Measurements from ENCODE around the gene UMODL1.
"Not testable (repeated sequence)": the region's sequence is repeated elsewhere in the genome, so short reads cannot be mapped to it uniquely, and the experiment has no call there.

The UMODL1 gene

DNA sequence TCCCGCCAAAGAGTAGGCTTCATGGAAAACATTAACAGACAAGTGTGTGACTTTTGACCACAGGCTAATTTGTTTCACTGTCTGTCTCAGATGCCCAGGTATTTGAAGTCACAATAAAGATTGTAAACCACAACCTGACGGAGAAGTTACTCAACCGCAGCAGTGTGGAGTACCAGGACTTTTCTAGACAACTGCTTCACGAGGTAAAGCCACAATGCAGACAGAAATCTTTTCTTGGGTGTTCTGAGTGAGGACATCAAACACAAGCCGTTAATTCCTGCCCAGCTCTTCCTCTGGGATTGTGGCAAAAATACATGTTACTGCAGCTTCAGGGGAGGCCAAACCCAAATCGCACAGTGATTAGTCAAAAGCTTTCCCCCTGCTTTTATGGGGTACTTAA, 31.0 kb downstream of the UMODL1 start:
- no peak for DNase-seq

DNA sequence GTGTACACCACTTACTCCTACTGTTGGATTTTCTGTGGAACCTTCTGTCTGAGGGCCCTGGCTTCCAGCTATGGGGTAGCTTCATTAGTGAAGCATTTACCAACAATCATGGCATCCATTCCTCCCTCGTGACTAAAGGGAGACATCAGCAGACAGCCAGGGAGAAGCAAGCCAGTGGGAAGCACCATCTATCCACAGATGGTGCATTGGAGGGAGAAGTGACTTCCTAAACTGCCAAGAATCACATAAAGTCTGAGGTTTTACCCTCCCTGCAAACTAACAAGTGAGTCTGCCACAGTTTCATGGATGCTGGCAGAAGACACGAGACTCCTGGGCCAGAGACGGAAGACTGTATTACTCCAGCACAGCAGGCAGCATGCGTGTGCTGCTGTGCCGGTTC, 31.4 kb downstream of the UMODL1 start:
- DNase-seq = no peak

DNA sequence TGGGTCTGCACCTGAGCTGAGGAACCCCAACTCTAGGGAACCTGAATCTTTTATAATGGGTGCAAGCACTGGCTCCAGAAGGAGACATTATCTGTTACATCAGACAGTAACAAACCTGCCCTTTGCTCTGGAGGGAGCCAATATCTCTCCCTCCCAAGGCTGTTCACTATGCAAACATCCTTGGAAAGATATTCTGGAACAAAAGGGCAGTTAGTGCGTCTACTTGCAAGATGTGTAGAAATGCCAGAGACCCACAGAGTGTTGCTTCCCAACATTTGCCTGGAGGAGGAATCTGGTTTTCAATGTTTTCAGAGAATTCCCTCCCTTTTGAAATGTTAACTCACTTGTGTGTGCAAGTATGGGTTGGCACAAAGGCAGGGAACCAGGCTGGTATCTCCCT, 31.9 kb downstream of the UMODL1 start:
- DNase-seq = no peak

DNA sequence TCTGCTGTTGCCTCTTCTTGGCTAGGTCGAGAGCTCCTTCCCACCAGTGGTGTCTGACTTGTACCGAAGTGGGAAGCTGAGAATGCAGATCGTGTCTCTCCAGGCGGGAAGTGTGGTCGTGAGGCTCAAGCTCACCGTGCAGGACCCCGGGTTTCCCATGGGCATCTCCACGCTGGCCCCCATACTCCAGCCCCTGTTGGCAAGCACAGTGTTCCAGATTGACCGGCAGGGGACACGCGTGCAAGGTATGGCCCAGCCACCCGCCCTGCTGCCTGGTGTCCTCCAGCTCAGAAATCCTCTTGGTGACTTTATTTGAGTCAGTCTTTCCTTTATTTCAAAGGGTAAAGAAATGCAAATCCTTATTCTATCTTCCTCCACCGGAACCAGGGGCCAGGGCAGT, 32.7 kb downstream of the UMODL1 start:
- DNase-seq = no peak

DNA sequence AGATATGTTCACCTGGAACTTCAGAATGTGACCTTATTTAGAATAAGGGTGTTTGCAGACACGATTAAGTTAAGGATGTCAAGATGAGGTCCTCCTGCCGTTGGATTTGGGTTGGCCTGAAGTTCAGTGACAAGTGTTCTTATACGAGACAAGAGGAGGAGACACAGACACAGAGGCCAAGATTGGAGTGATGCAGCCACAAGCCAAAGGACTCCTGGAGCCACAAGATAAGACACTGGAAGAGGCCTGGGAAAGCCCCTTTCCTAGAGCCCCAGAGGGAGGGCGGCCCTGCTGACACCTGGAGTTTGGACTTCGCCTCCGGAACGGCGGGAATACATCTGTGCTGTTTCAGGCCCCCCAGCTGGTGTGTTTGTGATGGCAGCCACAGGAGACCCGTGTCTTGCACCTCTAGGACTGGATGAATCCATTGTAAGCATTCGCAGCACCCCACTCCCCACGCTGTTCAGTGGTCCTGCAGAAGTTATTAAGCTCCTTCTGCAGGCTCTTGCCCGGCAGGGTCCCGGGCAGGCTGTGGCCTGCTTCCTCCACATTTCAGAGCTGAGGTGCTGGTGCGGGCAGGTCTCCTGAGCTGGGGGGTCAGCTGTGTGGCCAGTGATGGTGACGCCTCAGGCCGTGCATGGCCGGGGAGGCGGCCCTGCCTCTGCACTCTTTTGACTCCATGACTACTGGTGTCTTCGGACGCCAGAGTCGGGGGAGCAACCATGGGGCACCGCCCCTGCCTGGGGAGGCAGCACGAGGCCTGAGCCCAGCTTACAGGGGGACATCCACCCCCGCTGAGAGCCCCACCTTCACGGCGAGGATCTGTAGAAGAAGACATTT, 34.6 kb downstream of the UMODL1 start:
- no peak for DNase-seq

- DNase-seq = no peak
Observed at GRCh38 chr21:42106425-42106824, 35.3 kb downstream of the UMODL1 start.

GRCh38 chr21:42107177-42107880, 36.2 kb downstream of the UMODL1 start:
- DNase-seq = no peak

DNA sequence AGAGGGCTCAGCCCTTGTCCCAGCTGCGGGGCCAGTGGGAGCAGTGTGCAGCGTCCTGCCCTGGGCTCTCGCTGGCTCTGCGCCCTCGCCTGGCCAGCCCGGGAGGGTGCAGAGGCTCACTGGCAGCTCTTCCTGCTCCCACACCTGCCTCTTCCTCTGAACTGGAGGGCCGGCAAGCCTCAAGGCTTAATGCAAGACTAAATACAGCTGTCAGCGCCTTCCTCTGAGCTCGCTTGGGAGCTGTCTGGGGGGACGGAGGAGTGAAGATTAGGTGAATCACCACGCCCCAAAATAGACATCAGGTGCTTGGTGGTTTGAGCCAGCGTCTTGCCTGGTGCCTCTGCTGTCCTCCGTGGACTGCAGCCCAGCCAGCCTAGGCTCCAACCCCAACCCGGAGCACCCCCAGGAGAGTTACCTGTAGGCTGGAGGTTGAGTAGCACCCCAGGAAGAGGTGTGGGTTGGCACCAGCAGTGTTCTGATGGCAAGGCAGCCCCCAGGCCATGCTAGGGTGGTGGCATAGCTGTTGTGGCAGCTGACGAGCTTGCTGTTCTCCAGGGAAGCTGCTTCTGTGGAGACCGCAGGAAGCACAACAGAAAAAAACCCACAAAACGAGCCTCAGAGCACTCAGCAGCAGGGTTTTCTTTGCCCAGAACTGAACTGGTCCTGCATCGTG, 36.9 kb downstream of the UMODL1 start:
- DNase-seq = peak; percentile 61

DNA sequence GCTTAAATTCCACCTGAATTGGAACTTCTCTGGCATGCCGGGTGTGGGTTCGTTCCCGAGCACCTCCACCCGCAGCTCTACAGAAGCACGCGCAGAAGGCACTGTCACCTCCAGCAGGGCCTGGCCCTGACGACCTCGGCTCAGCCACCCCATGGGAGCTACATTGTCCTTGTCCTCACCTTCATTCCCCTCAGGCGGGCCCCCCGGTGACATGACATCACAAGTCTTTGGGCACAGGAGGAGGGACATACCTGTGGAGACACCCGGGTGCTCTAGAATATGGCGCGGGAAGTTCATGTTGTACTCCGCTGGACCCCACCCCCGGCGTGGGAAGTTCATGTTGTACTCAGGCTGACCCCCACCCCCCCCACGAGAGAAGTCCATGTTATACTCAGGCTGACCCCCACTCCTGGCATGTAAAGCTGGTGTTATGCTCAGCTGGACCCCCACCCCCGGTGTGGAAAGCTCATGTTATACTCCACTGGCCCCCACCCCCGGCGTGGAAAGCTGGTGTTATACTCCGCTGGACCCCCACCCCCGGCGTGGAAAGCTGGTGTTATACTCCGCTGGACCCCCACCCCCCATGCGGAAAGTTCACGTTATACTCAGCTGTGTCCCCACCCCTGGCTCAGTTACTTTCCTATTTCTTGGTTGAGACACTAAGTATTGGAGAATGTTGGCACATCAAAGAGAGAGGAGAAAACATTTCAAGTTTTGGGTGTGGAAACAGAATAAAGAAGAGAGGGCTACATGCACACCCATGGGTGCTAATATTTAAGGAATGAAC, 37.6 kb downstream of the UMODL1 start:
- no peak for DNase-seq

DNA sequence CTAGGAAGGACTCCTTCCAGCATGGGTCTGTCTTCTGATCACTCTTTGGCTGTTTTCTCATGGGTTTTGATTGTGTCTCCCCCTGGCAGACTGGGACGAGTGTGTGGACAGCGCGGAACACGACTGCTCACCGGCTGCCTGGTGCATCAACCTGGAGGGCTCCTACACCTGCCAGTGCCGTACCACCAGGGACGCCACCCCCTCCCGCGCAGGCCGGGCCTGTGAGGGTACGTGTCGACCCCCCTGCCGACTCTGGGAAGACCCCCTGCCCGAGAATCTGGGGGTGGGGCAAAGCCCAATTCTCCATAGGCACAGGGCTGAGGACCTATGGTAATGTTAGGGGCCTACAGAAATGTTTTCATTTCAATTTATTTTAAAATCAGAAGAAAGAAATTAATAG, 38.4 kb downstream of the UMODL1 start:
- no peak for DNase-seq

- no peak for DNase-seq
Observed at GRCh38 chr21:42109873-42110525, 38.9 kb downstream of the UMODL1 start.

GRCh38 chr21:42110691-42111469, 39.8 kb downstream of the UMODL1 start:
- no peak for DNase-seq

DNA sequence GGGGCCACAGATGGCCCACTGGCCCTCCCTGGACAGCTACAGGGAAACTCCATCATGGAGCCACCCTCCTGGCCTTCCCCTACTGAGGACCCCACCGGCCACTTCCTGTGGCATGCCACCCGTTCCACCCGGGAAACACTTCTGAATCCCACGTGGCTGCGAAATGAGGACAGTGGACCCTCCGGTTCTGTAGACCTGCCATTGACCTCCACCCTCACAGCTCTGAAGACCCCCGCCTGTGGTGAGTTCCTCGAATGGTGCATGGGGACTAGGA, 40.3 kb downstream of the UMODL1 start:
- DNase-seq = no peak

DNA sequence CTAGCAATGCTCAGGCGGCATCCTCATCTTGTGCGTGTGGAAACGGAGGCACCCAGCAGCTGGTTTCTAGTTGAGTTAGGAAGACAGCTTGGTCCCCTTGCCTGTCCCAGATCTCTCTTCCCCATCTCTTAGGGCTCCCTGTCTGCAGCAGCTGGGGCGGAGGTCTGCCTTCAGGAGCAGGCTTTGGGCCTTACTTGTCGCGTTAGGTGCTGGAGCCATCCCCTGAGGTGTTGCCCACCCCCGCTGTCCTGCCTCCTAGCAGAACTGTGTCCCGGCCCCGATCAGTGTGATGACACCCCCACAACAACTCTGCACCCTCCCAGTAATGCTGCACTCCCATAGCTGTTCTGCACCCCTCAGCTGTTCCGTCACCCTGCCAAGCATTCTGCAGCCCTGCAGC, 40.7 kb downstream of the UMODL1 start:
- no peak for DNase-seq

DNA sequence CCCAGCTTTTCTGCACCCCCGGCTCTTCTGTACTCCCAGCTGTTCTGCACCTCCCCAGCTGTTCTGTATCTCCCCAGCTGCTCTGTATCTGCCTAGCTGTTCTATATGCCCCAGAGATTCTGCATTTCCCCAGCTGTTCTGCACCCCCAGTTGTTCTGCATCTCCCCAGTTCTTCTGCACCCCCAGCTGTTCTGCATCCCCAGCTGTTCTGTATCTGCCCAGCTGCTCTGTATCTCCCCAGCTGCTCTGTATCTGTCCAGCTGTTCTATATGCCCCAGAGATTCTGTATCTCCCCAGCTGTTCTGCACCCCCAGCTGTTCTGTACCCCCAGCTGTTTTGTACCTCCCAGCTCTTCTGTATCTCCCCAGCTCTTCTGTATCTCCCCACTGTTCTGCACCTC, 41.1 kb downstream of the UMODL1 start:
- DNase-seq = no peak

DNA sequence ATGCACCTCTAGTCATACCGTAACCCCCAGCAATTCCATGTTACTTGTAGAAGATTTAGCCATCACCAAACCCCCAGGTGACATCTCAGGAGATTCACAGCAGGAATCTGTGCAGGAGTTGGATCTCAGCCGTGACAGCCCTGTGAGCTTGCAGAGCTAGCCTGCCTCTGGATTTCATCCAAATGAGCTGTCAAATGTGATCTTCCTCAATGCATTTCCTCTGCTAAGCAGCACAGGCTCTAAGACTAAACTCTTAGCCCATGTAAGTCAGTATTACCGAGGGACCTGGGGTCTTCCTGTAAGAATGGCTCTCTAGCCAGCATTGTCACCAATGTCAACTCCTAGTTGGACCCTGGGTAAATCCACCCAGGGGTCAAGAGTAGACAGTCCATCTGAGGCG, 41.7 kb downstream of the UMODL1 start:
- no peak for DNase-seq

GRCh38 chr21:42113926-42114409, 42.9 kb downstream of the UMODL1 start:
- DNase-seq = no peak

DNA sequence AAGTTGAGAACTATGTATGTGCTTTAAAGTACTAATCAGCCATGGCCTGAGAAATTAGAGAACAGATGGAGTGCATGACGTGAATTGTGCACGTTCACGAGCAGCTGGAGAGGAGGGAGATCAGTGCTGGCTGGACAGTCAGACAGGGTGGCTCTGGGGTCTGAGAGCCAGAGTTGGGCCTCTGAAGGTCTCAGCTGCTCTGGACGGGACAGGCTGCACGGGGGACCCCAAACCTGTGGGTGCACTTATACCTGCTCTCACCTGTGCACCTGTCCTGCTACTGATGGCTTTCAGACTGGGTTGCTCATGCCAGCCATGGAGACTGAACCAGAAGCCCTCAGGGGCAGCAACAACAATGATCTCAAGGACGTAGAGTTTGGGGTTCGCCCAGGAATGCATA, 43.5 kb downstream of the UMODL1 start:
- DNase-seq = no peak

GRCh38 chr21:42115136-42115683, 44.1 kb downstream of the UMODL1 start:
- no peak for DNase-seq

GRCh38 chr21:42116551-42116950, 45.4 kb downstream of the UMODL1 start:
- DNase-seq = not testable (repeated sequence)

DNA sequence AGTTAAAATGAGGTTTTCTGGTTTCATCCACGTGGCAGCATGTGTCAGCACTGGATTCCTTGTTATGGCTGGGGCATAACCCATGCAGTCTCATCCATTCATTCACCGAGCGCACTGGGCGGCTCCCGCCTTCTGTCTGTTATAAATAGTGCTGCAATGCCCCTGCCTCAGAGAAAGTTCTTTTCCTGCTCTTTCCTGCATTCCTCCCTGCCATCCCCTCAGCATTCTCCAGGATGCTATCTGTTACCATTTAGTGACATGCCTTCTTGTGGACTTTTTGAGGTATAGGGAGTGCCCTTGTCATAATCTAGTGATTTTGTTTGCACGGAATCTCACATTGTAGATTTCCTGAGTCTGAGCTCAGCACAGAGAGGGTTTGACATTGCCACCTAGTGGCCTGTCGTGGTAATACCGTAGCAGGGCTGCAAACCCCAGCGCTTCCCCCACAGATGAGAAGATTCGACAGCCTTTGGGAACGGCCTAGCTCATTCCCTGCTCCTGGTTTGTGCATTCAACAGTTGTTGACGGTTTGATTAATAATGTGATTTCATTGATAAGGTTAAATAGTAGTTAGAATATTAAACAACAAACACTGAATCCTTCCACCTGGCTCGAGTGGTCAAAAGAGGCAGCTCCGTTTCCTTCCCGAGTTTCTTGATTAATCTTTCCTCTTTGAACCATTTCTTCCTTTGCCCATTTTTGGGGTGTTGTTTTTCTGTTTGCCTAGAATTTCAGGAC, 46.3 kb downstream of the UMODL1 start:
- peak; percentile 75 for DNase-seq
